G401.6 (cell line): ENCODE results near the gene SLC22A31.

Experiments
- FAIRE-seq: peaks from 2 replicates; lab custom pipeline; 2012; peaks lifted over from hg19 to GRCh38; lab: Jason Lieb, UNC

The SLC22A31 gene

DNA sequence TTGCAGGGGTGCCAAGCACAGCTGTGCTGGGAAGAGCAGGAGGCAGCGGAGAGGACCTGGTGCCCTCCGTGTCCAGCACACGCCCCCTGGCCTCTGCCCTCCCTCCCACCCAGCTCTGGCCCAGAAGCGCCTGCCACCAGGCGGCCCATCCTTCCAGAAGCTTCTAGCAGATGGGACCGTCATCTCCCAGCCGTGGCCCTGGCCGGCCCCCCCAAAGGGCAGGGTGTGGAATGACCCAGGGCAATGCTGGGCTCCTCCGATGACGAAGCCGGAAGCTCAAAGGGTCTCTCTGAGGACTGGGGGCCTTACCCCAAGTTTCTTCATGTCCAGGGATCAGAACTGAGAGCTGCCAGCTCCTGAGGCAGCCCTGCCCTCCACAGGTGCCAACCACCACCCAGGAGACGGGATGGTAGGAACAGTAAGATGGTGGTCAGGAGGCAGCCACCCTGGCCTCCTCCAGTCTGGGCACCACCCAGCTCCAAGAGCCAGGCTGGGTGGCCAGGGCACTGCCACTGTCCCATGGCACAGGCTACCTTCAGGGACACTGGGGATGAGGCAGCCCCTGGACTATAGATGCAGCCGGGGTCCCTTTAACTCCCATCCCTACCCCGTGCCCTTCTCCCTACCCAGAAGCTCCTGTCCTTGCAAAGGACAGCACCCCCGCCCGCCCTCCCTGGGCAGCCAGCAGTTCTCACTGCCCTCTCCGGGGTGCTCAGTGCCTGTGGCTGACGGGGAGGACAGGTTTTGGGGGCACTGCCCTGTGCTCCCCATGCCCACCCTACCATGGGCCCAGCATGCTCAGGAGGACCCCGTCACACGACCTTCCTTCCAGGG is 35.3 kb downstream of the SLC22A31 start:
- no peak for FAIRE-seq

DNA sequence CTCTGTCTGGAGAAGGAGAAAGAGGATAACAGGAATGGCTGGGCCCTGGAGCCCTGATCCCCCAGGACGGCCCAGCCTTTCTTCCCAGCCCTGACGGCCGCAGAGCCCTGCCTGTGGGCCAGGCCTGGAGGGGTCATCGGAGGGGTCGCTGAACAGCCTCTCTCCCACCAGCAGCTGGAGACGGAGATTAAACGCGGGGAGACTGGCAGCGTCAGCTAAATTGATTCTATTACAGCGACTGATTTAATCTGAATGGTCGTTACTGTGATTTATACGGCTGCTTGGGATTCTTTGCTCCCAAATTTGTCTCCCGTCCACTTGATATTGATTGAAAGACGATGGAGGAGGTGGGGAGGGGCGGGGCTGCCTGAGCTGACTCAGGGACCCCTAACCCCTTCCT is 35.9 kb downstream of the SLC22A31 start:
- no peak for FAIRE-seq

GRCh38 chr16:89163297-89163696 is 37.0 kb downstream of the SLC22A31 start:
- no peak for FAIRE-seq

DNA sequence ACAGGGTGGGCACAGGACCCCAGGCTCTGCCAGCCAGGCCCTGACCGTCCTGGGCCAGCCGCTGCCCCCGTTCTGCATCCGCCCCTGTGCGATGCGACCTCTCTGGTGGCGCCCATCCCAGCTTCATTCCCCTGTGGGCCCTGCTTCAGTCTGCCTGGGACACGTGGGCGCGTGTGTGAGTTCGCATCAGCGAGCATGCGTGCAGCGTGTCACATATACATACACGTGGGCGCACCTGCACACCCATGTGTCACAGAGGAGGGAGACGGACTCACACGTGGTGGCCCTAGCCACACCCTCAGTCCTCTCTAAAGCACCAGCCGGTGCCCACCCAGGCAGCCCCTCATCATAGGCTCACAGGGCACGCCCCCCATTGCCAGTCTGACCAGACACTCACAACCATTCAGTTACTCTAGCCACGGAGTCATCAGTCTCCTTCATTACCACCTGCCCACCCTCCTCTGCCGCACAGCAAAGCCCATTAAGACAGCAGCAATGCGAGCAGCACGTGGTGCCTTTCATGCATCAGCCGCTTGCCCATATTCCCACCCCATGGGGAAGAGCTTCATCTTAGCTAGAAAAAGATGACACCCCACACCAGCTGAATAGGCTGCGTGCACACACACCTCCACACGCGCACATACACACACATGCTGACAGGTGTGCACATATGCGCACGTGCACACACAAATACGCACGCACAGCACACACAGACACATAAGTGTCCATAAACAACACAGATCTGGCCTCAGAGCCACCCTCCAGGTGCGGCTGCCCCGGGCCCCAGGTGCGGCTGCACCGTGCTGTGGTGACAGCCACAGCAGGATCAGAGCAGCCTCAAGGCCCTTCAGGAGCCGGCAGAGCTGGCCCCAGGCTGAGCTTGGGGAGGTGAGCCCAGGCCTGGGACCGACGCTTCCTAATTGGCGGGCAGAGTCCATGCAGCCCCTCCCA is 38.3 kb downstream of the SLC22A31 start:
- FAIRE-seq: no peak

DNA sequence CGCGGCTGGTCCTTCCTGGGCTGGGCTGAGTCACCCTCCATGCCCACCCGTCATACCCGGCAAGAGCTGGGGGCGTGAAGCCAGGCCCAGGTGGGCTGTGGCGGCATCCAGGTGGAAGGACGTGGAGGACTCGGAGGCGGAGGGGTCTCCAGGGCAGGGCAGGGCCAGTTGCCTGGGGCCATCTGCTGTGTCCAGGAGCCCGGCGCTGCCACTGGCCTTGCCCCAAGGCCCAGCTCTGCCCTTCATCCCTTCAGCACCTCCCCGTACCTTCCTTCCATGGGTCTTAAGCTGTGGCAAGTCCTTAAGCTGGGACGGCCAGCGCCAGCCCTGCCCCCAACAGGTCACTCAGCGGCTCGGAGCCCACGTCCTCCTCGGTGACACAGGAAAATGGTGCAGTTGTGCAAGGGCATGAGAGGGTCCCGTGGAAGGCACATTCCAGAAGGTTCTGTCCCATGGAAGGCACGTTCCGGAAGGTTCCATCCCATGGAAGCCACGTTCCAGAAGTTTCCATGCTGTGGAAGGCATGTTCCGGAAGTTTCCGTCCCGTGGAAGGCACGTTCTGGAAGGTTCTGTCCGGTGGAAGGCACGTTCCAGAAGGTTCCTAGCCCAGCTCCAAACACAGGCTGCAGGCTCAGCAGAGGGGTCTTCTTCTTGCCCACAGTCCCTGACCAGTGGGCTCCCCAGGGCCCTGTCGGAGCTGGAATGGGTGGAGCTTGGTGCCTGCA is 39.2 kb downstream of the SLC22A31 start:
- FAIRE-seq: no peak

GRCh38 chr16:89159850-89160354 is 40.4 kb downstream of the SLC22A31 start:
- no peak for FAIRE-seq

DNA sequence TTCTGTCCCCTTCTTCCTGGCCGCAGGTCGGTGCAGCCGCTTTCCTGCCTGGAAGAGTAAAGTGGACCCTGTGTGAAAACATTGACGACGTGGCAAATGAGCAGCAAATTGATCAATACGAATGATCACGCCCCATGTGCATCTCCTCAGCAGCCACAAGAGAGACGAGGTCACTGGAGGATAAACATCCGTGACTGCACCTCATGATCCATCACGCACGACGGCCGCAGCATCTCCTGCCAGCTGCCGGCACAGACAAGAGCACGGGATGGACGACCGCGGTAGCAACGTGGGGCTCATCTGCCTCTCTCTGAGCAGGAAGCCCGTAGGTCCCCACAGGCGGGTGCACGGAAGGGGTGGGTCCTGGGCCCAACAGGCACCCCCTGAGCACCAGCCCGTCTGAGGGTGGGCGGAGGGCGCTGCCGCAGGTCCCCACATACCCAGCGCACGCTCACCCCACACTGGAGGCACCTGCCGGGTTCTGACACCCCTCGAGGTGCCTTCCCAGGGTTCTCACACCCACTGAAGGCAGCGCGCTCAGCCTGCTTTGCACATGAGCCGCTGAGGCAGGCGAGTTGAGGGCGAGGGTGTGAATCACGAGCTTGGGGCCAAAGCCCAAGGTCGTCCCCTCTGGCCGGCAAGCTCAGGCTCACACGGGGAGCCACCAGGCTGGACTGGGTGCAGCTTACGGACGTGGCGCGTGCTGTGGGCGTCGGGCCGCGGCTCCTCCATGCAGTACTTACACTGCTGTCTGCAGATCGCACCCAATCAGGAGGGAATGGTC is 41.1 kb downstream of the SLC22A31 start:
- no peak for FAIRE-seq

DNA sequence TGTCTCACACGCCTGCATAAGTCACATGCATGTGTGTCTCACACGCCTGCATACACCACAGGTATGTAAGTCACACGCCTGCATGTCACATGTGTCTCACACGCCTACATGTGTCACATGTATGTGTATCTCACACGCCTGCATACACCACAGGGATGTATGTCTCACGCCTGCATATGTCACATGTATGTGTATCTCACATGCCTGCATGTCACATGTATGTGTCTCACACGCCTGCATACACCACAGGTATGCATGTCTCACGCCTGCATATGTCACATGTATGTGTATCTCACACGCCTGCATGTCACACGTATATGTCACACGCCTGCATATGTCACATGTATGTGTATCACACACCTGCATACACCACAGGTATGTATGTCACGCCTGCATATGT is 42.6 kb downstream of the SLC22A31 start:
- FAIRE-seq: no peak

DNA sequence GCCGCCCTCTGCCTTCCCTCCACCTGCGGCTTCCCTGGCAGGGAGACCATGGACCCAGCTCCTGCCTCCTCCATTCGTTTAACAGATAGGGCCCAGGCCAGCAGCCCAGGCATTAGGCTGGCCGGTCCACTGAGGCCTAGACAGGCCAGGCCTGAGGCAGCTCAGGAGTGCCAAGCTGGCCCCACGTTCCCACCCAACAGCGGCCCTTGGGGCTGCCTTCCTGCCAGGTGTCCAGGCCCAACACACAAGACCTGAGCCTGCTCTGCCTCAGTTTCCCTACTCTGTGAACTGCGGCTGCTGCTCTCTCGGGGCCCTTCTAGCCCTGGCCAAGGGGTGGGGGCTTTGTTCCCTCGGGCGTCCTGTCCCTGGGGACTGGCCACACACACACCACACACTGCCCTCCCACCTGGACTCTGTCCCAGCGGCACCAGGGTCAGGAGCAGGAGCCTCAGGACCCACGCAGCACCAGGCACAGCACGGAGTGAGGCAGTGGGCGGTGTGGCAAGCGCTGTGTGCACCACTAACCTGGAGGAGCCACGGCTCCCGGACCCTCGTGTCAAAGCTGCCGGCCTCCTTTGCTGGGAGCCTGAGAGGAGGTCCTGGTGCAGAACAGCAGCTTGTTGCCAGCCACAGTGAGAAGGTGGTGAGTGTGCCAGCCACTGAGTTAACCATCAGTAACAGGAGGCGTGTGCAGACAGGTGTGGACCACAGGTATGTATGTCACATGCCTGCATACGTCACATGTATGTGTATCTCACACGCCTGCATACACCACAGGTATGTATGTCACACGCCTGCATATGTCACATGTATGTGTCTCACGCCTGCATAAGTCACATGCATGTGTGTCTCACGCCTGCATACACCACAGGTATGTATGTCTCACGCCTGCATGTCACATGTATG is 43.3 kb downstream of the SLC22A31 start:
- no peak for FAIRE-seq

- FAIRE-seq: no peak
Observed at GRCh38 chr16:89155851-89156739, 44.2 kb downstream of the SLC22A31 start.

GRCh38 chr16:89155184-89155679 is 45.1 kb downstream of the SLC22A31 start:
- no peak for FAIRE-seq

DNA sequence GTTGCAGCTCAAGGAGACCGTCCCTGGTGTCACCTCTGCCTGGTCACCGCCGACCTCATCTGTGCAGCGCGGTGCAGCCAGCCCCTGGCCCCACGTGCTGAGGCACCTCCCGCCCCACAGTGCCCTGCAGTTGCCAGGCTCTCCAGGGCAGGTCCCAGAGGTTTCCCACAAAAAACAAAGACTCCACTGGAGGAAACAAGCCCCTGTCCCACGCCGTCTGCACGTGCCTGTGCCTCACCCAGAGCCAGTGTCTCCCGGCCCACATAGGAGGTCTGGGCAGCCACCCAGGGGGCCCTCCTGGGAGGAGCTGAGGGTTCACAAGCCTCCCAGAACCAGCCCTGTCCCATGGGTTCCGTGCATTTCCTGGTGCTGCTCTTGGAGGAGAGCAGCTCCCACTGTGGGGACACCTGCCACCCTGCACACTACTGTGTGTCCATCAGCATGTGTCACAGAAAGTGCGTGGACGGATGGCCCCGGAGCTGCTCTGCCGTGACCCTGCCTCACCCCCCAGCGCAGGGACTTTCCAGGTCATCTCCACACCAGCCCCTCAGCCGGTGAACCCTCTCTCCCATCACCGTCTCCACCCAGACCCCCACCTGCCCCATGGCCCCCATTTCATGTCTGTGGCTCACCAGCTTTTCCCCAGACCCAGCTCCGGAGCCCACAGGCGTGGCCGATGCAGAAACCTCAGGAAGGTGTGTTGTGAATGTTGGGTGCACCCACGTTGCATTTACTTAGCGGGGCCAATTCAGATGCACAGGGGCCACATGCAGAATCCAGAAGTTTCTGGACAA is 45.8 kb downstream of the SLC22A31 start:
- FAIRE-seq: no peak

DNA sequence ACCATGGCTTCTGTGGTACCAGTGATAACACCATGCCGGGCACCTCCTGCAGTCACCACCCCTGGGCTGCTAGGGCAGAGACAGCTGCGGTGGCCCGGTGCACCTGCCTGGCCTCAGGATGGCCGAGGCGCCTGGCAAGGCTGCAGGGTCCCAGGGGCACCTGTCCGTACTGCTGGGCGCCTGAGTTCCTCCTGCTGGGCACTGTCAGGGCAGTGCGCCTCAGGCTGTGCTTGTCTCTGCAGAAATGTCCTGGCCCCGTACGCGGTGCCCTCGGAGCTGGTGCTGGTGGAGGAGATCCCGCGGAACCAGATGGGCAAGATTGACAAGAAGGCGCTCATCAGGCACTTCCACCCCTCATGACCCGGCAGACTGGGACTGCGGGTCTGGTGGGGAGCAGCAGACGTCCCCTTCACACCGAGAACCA is 46.5 kb downstream of the SLC22A31 start:
- no peak for FAIRE-seq

- no peak for FAIRE-seq
Observed at GRCh38 chr16:89152831-89153700, 47.3 kb downstream of the SLC22A31 start.

GRCh38 chr16:89150981-89151380 is 49.4 kb downstream of the SLC22A31 start:
- FAIRE-seq: no peak

DNA sequence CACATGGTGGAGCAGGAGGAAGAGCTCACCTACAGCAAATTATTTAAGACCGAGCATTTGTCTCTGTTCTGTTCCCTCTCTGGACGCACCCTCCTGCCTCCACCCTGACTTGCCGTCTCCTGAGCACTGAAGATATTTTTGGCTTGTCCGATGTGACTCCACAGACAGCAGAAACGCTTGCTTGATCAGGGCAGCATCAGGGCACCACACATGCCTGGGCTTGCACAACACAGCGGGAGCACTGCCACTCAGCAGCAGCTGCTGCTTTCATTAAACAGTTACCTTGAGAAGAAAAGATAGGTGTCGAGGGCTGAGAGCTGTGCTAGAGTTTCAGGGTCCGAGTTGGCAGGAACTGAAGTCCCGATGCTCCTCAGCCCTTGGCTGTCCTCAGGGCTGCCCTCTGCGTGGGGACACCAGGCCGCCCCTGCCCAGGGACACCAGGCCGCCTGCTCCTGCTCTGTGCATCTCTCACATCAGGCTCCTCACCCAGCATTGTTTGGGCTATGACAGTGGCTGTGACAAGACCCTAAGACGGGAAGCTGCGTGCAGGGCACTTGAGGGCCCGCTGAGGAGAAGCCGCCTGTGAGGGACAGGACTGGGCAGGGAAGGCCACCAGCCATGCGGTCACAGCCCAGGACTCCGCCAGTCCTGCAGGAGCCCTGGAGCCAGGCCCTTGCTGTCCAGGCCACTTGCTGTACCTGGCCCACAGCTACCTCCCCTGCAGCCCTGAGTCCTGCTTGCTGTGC is 50.1 kb downstream of the SLC22A31 start:
- no peak for FAIRE-seq

GRCh38 chr16:89149386-89149785 is 51.0 kb downstream of the SLC22A31 start:
- no peak for FAIRE-seq
